Cardiac fibroblast (primary cell): Measurements from ENCODE around the gene ASAP2.

ENCODE experiments used
- DNase-seq, 2 donors: peaks; one replicate each; pipeline versions ENCODE4 v3.0.0 to v3.0.0-alpha.2; 2010; ENCODE audit warnings: low read depth in 2 of 2
- H3K4me3 ChIP-seq, 2 donors: replicated peaks in 1 of 2; 1 replicate in 1 of 2; 2 replicates in 1 of 2; pipeline ENCODE4 v1.5.1; 2011; ENCODE audit warnings: low read depth in 2 of 2, low read length in 2 of 2, mild to moderate bottlenecking in 2 of 2, moderate library complexity in 1 of 2
- TF ChIP-seq, protein P1 (sequence below): IDR thresholded peaks from one replicate; pipeline ENCODE4 v1.5.1; 2011; ENCODE audit warnings: low read depth, mild to moderate bottlenecking, low read length, inconsistent platforms

Gene ASAP2

DNA sequence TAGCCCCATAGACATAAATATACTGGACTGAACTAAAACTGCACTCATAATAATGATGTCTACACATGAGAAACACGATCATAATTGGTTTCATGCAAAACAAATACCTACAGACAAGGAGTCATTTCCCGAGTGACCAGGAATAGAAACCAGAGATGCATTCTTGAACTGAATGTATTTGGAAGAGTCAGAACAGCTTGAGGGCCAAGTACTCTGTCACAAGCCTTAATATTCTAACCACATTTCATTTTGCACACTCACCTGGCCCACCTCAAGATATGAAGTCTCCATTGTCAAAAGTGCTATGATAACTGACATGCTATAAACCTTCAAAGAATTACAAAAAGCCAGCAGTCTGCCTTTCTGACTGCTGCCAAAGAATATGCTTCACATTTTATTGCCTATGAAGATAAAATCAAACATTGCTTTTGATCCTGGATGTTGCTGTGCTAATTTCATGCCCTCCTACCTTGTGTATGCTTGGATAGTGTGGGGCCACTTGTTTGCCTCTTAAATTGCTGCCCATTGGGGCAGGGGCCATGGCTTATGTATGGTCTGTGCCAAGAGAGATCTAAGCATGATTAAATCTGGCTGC lies 18.9 kb upstream of the ASAP2 start:
- TF ChIP-seq, protein P1, sequence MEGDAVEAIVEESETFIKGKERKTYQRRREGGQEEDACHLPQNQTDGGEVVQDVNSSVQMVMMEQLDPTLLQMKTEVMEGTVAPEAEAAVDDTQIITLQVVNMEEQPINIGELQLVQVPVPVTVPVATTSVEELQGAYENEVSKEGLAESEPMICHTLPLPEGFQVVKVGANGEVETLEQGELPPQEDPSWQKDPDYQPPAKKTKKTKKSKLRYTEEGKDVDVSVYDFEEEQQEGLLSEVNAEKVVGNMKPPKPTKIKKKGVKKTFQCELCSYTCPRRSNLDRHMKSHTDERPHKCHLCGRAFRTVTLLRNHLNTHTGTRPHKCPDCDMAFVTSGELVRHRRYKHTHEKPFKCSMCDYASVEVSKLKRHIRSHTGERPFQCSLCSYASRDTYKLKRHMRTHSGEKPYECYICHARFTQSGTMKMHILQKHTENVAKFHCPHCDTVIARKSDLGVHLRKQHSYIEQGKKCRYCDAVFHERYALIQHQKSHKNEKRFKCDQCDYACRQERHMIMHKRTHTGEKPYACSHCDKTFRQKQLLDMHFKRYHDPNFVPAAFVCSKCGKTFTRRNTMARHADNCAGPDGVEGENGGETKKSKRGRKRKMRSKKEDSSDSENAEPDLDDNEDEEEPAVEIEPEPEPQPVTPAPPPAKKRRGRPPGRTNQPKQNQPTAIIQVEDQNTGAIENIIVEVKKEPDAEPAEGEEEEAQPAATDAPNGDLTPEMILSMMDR = no peak
- no peak overlapping the region for H3K4me3 ChIP-seq
- DNase-seq = peak in 1 of 2 donors; percentile 73

DNA sequence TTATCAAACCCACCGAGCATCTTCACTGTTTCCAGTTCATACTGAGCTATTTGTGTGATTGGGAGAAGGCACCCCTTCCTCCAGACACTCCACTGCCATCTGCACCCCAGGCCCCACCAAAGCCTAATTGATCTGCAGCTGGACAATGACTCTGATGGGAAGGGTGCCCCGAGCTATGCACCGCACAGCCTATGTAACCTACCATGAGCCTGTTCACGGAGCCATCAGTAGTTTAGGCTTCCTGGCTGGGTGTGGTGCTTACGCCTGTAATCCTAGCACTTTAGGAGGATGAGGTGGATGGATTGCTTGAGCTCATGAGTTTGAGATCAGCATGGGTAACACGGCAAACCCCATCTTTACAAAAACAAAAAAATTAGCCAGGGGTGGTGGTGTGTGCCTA lies 17.8 kb upstream of the ASAP2 start:
- TF ChIP-seq, protein P1 = no peak
- no peak overlapping the region for H3K4me3 ChIP-seq
- no peak for DNase-seq

DNA sequence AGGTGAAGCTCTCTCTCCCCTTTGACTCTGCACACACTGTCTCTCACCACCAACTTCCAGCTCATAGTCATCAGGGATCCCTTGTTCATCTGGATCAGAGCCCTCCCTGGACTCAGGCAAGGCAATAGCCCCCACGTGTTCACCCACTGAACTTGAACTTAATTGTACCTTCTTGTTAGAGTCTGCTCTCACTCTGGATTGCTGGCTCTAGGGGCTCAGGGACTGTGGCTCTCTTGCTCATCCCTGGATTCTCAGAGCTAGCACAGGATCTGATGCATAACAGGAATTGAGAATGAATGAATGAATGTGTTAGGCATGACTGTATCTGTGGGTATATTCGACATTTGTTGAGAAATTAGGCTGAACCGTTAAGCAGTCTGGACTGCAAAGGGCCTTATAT lies 16.7 kb upstream of the ASAP2 start:
- peak in 1 of 2 donors; percentile 41 for DNase-seq
- no peak overlapping the region for H3K4me3 ChIP-seq
- TF ChIP-seq, protein P1 = no peak

DNA sequence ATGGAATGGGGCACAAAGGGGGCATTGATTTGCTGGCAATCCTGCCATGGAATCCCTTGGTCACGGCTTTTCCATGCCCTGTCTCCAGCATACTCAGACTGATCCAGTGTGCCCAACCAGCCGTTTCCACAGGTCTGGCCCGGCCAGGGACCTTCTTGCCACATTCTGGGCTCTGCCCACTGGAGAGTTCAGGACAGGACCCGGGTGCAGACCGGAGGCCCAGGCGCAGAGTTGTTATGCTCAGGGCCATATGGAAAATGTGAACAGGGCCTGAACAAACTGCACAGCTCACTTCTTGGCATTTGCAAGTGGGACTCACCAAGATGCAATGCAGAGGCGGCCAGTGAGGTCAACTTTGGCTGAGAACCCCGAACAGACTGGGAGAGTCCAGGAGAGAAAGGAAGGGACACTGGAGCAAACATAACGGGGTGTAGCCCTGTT lies 15.6 kb upstream of the ASAP2 start:
- peak; percentile 97 to 98 for DNase-seq
- no peak overlapping the region for H3K4me3 ChIP-seq
- TF ChIP-seq, protein P1 = no peak

DNA sequence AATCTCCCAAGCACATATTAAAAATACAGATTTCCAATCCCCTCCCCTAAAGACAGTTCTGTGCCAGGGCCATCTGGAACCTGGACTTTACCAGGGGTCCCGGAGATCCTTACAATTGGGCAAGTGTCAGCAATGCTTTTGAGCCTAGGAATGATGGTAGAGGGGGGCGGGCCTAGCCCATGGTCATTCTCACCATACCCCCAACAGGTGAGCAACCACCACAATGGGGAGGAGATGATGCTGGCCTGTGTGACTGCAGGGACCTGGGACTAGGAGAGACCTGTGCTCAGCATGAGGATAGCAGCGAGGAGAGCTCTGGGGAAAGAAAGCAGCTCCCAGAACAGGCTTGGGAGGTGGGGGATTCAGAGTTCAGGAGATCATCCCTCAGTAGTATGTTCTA lies 13.9 kb upstream of the ASAP2 start:
- TF ChIP-seq, protein P1 = no peak
- H3K4me3 ChIP-seq = no peak overlapping the region
- DNase-seq = no peak

DNA sequence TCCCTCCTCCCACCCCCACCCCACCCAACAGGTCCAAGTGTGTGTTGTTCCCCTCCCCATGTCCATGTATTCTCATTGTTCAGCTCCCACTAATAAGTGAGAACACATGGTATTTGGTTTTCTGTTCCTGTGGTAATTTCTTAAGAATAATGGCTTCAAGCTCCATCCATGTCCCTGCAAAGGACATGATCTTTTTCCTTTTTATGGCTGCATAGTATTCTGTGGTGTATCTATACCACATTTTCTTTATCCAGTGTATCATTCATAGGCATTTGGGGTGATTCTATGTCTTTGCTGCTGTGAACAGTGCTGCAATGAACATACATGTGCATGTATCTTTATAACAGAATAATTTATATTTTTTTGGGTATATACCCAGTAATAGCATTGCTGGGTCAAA lies 12.3 kb upstream of the ASAP2 start:
- H3K4me3 ChIP-seq = no peak overlapping the region
- TF ChIP-seq, protein P1 = no peak
- DNase-seq = no peak

DNA sequence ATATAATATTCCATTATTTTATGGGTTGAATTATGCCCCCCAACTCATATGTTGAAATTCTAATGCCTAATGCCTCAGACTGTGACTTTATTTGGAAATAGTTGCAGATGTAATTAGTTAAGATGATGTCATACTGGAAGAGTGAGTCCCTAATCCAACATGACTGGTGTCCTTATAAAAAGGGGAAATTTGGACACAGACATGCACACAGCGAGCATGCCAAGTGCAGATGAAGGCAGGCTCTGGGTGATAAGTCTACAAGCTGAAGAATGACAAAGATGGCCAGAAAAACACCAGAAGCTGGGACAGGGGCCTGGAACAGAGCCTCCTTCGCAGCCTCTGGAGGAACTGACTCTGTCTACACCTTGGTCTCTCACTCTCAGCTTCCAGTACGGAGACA lies 10.0 kb upstream of the ASAP2 start:
- TF ChIP-seq, protein P1 = no peak
- no peak overlapping the region for H3K4me3 ChIP-seq
- no peak for DNase-seq
